Spleen (tissue), 11 donors: ENCODE data around the gene SNRNP48. TPM values are rescaled to one million over a fixed set of nuclear protein-coding genes. Genes with fewer than 3 reads are reported as not detected.

ENCODE experiments used
- DNase-seq: peaks from one replicate; pipeline ENCODE4 v3.0.0-alpha.2; 2020
- H3K27ac ChIP-seq, 8 donors: fragments of 200-600 bp; sonication (generic) in 7 of 8; 1 replicate in 4 of 8; 2 replicates in 4 of 8; pipeline versions ENCODE4 v1.5.0 to v1.8.0; 2016 to 2021; ENCODE audit warnings: inconsistent platforms in 4 of 8, mild to moderate bottlenecking in 4 of 8, moderate library complexity in 1 of 8
- H3K27me3 ChIP-seq, 7 donors: fragments of 200-600 bp; sonication (generic) in 6 of 7; replicated peaks in 1 of 7; 1 replicate in 4 of 7; 2 replicates in 3 of 7; pipeline versions ENCODE4 v1.5.0 to v1.8.0; 2016 to 2021; ENCODE audit warnings: inconsistent platforms in 3 of 7, mild to moderate bottlenecking in 1 of 7
- H3K36me3 ChIP-seq, 6 donors: fragments of 200-600 bp; sonication (generic) in 5 of 6; 1 replicate in 4 of 6; 2 replicates in 2 of 6; pipeline versions ENCODE4 v1.5.0 to v1.8.0; 2016 to 2021; ENCODE audit warnings: inconsistent platforms in 2 of 6
- H3K4me1 ChIP-seq, 6 donors: fragments of 200-600 bp; sonication (generic) in 5 of 6; 1 replicate in 3 of 6; 2 replicates in 3 of 6; pipeline versions ENCODE4 v1.5.0 to v1.8.0; 2016 to 2021; ENCODE audit warnings: inconsistent platforms in 3 of 6
- H3K4me3 ChIP-seq, 8 donors: fragments of 200-600 bp; sonication (generic) in 7 of 8; 1 replicate in 4 of 8; 2 replicates in 4 of 8; pipeline versions ENCODE4 v1.5.0 to v1.8.0; 2016 to 2021; ENCODE audit warnings: inconsistent platforms in 4 of 8, mild to moderate bottlenecking in 4 of 8, moderate library complexity in 2 of 8
- H3K9me3 ChIP-seq, 8 donors: fragments of 200-600 bp; sonication (generic) in 7 of 8; 1 replicate in 4 of 8; 2 replicates in 4 of 8; pipeline versions ENCODE4 v1.5.0 to v1.8.0; 2016 to 2021; ENCODE audit warnings: inconsistent platforms in 4 of 8
- CTCF ChIP-seq, 11 experiments: fragments of 200-600 bp in 7 of 11; fragments of 450-650 bp in 4 of 11; sonication (generic) in 4 of 11; IDR thresholded peaks in 8 of 11; conservative IDR thresholded peaks in 3 of 11; 1 replicate in 7 of 11; 2 replicates in 4 of 11; pipeline versions ENCODE4 v1.4.0 to v1.8.0; 2016 to 2021; ENCODE audit warnings: antibody characterized with exemption in 11 of 11, inconsistent platforms in 4 of 11, mild to moderate bottlenecking in 1 of 11
- POLR2A ChIP-seq, 3 donors: fragments of 450-650 bp; IDR thresholded peaks; one replicate each; pipeline ENCODE4 v1.5.1; 2017; ENCODE audit warnings: antibody characterized with exemption in 3 of 3, mild to moderate bottlenecking in 1 of 3
- POLR2AphosphoS5 ChIP-seq, 3 donors: sonication (generic); formaldehyde crosslinking; IDR thresholded peaks; one replicate each; pipeline ENCODE4 v1.5.1; 2017; ENCODE audit warnings: antibody characterized with exemption in 3 of 3
- WGBS, 5 donors: extraction: QIAGEN DNeasy Blood & Tissue Kit in 3 of 5; methylation state at CpG; one replicate each; pipeline versions ENCODE4 v1.1.5 to v1.1.7; 2013 to 2018; 5-methylcytosine and 5-hydroxymethylcytosine counted together
- intact Hi-C: fragments of 100-400 bp; cut with DNase I; formaldehyde crosslinking; loops from one replicate; pipeline ENCODE4 v1.15.0; 2023; ENCODE audit warnings: low total_unique reads
- polyA plus RNA-seq, 3 donors: library from polyadenylated mRNA; stranded (reverse); fragments of 200-250 nt; gene quantifications; one replicate each; pipeline ENCODE4 v1.2.1, GENCODE V29; 2013
- total RNA-seq, 7 donors: library from RNA; depleted of rRNA in 3 of 7; stranded (reverse); fragments of >200 nt in 3 of 7; fragmentation: NEBNext Ultra II Directional in 4 of 7; extraction: Animal tissue kit (Norgen Biotek cat#: 25700) in 4 of 7; gene quantifications; one replicate each; pipeline versions ENCODE4 v1.1.0 to v1.2.1, GENCODE V29; 2016 to 2021
- donor health status: healthy with polysubstance abuse.
- donor health status: DM: no; HTN: no; CAD: no; lungs with moderate emphysema.
- donor health status: DM: no; HTN: no; CAD: no.
- donor health status: Bipolar disorder and iron deficiency.
- donor health status: healthy.
- donor health status: DM: no; HTN: no; CAD: no.
- donor health status: DM: yes; HTN: yes; CAD: no.

SNRNP48 gene
- total and polyA plus RNA-seq, 10 donors = 4.8 to 23.8 (median 14.2) TPM

DNA sequence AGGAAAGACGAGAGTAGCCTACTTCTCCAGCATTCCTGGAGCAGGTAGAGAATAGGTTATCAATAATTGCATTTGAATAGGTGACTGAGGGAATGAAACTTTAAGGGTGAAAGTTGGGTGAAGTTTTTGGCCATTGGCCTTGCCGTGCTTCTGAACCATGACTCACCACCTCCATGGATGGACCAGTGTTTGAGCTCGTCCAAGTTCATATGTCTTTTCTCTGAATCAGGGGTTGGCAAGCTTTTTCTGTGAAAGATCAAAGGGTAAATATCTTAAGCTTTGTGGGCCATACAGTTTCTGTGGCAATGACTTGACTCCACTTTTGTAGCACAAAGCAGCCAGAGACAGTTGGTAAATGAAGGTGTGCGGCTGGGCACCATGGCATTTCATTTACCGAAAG, 31.8 kb downstream of the SNRNP48 start:
- intact Hi-C loops = no loop called here
- no peak for DNase-seq
- no peaks in the 10 kb centered on the region for H3K27me3 ChIP-seq
- no peak overlapping the region for H3K27ac ChIP-seq
- peaks cover 3 to 18% (median 11%) of the 10 kb centered on the region in 6 donors for H3K4me1 ChIP-seq
- 89 to 98% (median 95%) methylated on average over 5 of the region's 5 CpGs for WGBS, 5 donors
- TF ChIP-seq POLR2AphosphoS5 (IDR thresholded peaks at IDR 0.05) (no peak), CTCF (IDR thresholded peaks at IDR 0.05 in 8 of 11, conservative IDR thresholded peaks at IDR 0.05 in 3 of 11) (no peak), POLR2A (IDR thresholded peaks at IDR 0.05) (no peak)
- H3K36me3 ChIP-seq = no peaks in the 10 kb centered on the region
- H3K9me3 ChIP-seq = no peaks in the 10 kb centered on the region
- no peak overlapping the region for H3K4me3 ChIP-seq

- H3K9me3 ChIP-seq = no peaks in the 10 kb centered on the region
- TF ChIP-seq POLR2AphosphoS5 (IDR thresholded peaks at IDR 0.05) = no peak
- no peak for TF ChIP-seq POLR2A (IDR thresholded peaks at IDR 0.05)
- no peak for TF ChIP-seq CTCF (IDR thresholded peaks at IDR 0.05 in 8 of 11, conservative IDR thresholded peaks at IDR 0.05 in 3 of 11)
- H3K36me3 ChIP-seq = no peaks in the 10 kb centered on the region
- H3K4me1 ChIP-seq = no peaks in the 10 kb centered on the region
- intact Hi-C loops = no loop called here
- H3K4me3 ChIP-seq = no peak overlapping the region
- WGBS, 5 donors = 68 to 81% (median 70%) methylated on average over 4 of the region's 4 CpGs
- DNase-seq = no peak
- H3K27me3 ChIP-seq = no peaks in the 10 kb centered on the region
- H3K27ac ChIP-seq = no peak overlapping the region
These were observed 35.1 kb downstream of the SNRNP48 start for GRCh38 chr6:7624796-7625710.

GRCh38 chr6:7628479-7628878, 38.5 kb downstream of the SNRNP48 start:
- intact Hi-C loops = no loop called here
- no peak for TF ChIP-seq POLR2A (IDR thresholded peaks at IDR 0.05)
- Histone ChIP-seq H3K36me3 (no peaks in the 10 kb centered on the region), H3K4me1 (no peaks in the 10 kb centered on the region), H3K9me3 (no peaks in the 10 kb centered on the region), H3K27ac (no peak overlapping the region), H3K4me3 (no peak overlapping the region), H3K27me3 (no peaks in the 10 kb centered on the region)
- DNase-seq = no peak
- WGBS, 5 donors = 72 to 90% (median 83%) methylated on average over 2 of the region's 2 CpGs

DNA sequence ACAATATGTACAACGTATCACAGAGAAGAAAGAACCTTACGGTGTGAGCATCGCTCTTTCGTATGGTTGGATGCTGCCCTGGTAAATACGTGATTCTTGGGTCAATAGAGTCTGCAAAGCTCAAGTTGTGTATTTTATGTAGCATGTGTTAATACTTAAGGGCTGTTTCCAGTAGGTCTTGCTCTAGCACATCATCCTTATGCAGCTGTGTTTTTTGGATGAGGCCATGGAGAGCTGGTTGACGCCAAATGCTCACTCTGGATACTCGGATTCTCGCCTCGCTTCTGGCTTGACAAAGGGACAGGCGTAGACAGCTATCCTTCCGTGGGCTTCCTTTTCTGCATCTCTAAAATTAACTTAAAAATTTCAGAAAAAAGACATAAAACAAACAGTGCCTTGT, 38.9 kb downstream of the SNRNP48 start:
- H3K27me3 ChIP-seq = no peaks in the 10 kb centered on the region
- WGBS, 5 donors = 94 to 97% (median 97%) methylated on average over 11 of the region's 11 CpGs

More for the DNA sequence above, 38.9 kb downstream of the SNRNP48 start:
- H3K36me3 ChIP-seq = no peaks in the 10 kb centered on the region
- TF ChIP-seq POLR2AphosphoS5 (IDR thresholded peaks at IDR 0.05) (no peak), CTCF (IDR thresholded peaks at IDR 0.05 in 8 of 11, conservative IDR thresholded peaks at IDR 0.05 in 3 of 11) (no peak)
- intact Hi-C loops = no loop called here
- H3K9me3 ChIP-seq = no peaks in the 10 kb centered on the region
- no peak for DNase-seq
- no peaks in the 10 kb centered on the region for H3K4me1 ChIP-seq
- no peak overlapping the region for H3K4me3 ChIP-seq
- H3K27ac ChIP-seq = no peak overlapping the region
